HEK293 (cell line): ENCODE results near the gene ACAA2.

Experiments used
- CTCF ChIP-seq: fragments of 450-650 bp; formaldehyde crosslinking; IDR thresholded peaks from 2 replicates; pipeline ENCODE4 v1.5.1; 2016; ENCODE audit warnings: missing biosample characterization, missing genetic modification characterization
- EGR2 ChIP-seq: fragments of 450-650 bp; formaldehyde crosslinking; IDR thresholded peaks from 2 replicates; pipeline ENCODE4 v1.5.1; 2016; ENCODE audit warnings: low read depth, missing biosample characterization, missing genetic modification characterization
- ELK4 ChIP-seq: IDR thresholded peaks from 2 replicates; pipeline ENCODE4 v1.6.1; 2011; ENCODE audit warnings: mild to moderate bottlenecking, low read depth, low read length, borderline replicate concordance
- KLF10 ChIP-seq: fragments of 450-650 bp; IDR thresholded peaks from 2 replicates; pipeline ENCODE4 v1.5.1; 2018; ENCODE audit warnings: missing biosample characterization, mild to moderate bottlenecking, missing genetic modification characterization
- MYNN ChIP-seq: fragments of 450-650 bp; formaldehyde crosslinking; IDR thresholded peaks from 2 replicates; pipeline ENCODE4 v1.5.1; 2016; ENCODE audit warnings: missing biosample characterization, missing genetic modification characterization, borderline replicate concordance
- OSR2 ChIP-seq: fragments of 450-650 bp; formaldehyde crosslinking; IDR thresholded peaks from 2 replicates; pipeline ENCODE4 v1.5.1; 2016; ENCODE audit warnings: missing biosample characterization, missing genetic modification characterization
- PRDM1 ChIP-seq: fragments of 450-650 bp; formaldehyde crosslinking; IDR thresholded peaks from 2 replicates; pipeline ENCODE4; 2016; ENCODE audit warnings: missing biosample characterization, missing genetic modification characterization
- SCRT1 ChIP-seq: fragments of 450-650 bp; formaldehyde crosslinking; IDR thresholded peaks from 2 replicates; pipeline ENCODE4 v1.5.1; 2016; ENCODE audit warnings: missing biosample characterization, missing genetic modification characterization, borderline replicate concordance
- SETDB1 ChIP-seq: IDR thresholded peaks from one replicate; pipeline ENCODE4 v1.6.1; 2017; ENCODE audit warnings: mild to moderate bottlenecking, low read length, moderate library complexity, mixed read lengths; ENCODE audit not compliant: insufficient read length
- SP7 ChIP-seq: fragments of 450-650 bp; formaldehyde crosslinking; IDR thresholded peaks from 2 replicates; pipeline ENCODE4 v1.5.1; 2016; ENCODE audit warnings: missing biosample characterization, missing genetic modification characterization
- ZFHX2 ChIP-seq: fragments of 450-650 bp; formaldehyde crosslinking; conservative IDR thresholded peaks from 2 replicates; pipeline ENCODE4 v1.5.1; 2016; ENCODE audit warnings: missing biosample characterization, missing genetic modification characterization
- ZNF16 ChIP-seq: fragments of 450-650 bp; formaldehyde crosslinking; IDR thresholded peaks from 2 replicates; pipeline ENCODE4 v1.5.1; 2016; ENCODE audit warnings: low read depth, missing biosample characterization, missing genetic modification characterization
- ZNF221 ChIP-seq: fragments of 450-650 bp; formaldehyde crosslinking; IDR thresholded peaks from 2 replicates; pipeline ENCODE4 v1.5.1; 2017; ENCODE audit warnings: missing biosample characterization, missing genetic modification characterization, borderline replicate concordance
- ZNF280C ChIP-seq: fragments of 450-650 bp; formaldehyde crosslinking; IDR thresholded peaks from 2 replicates; pipeline ENCODE4 v1.5.1; 2016; ENCODE audit warnings: missing biosample characterization, missing genetic modification characterization
- ZNF292 ChIP-seq: fragments of 450-650 bp; formaldehyde crosslinking; IDR thresholded peaks from 2 replicates; pipeline ENCODE4 v1.5.1; 2016; ENCODE audit warnings: low read depth, missing biosample characterization, missing genetic modification characterization, borderline replicate concordance
- ZNF398 ChIP-seq: fragments of 450-650 bp; formaldehyde crosslinking; IDR thresholded peaks from 2 replicates; pipeline ENCODE4 v1.5.1; 2017; ENCODE audit warnings: missing biosample characterization, missing genetic modification characterization
- ZNF449 ChIP-seq: fragments of 450-650 bp; formaldehyde crosslinking; IDR thresholded peaks from 2 replicates; pipeline ENCODE4 v1.5.1; 2017; ENCODE audit warnings: missing biosample characterization, mild to moderate bottlenecking, missing genetic modification characterization, moderate library complexity
- ZNF488 ChIP-seq: fragments of 450-650 bp; formaldehyde crosslinking; IDR thresholded peaks from 2 replicates; pipeline ENCODE4 v1.5.1; 2016; ENCODE audit warnings: missing biosample characterization, missing genetic modification characterization
- ZNF571 ChIP-seq: fragments of 450-650 bp; formaldehyde crosslinking; IDR thresholded peaks from 2 replicates; pipeline ENCODE4 v1.5.0; 2017; ENCODE audit warnings: missing biosample characterization, missing genetic modification characterization
- ZNF692 ChIP-seq: fragments of 450-650 bp; formaldehyde crosslinking; IDR thresholded peaks from 2 replicates; pipeline ENCODE4 v1.5.1; 2016; ENCODE audit warnings: missing biosample characterization, missing genetic modification characterization
- ZNF777 ChIP-seq: fragments of 450-650 bp; formaldehyde crosslinking; IDR thresholded peaks from 2 replicates; pipeline ENCODE4 v1.5.1; 2017; ENCODE audit warnings: missing biosample characterization, missing genetic modification characterization, borderline replicate concordance
- ZNF785 ChIP-seq: fragments of 450-650 bp; formaldehyde crosslinking; IDR thresholded peaks from 2 replicates; pipeline ENCODE4 v1.5.1; 2016; ENCODE audit warnings: missing biosample characterization, missing genetic modification characterization
- ZNF791 ChIP-seq: fragments of 450-650 bp; formaldehyde crosslinking; IDR thresholded peaks from 2 replicates; pipeline ENCODE4 v1.5.1; 2016; ENCODE audit warnings: missing biosample characterization, missing genetic modification characterization
- ZNF837 ChIP-seq: fragments of 450-650 bp; formaldehyde crosslinking; IDR thresholded peaks from 2 replicates; pipeline ENCODE4 v1.5.1; 2016; ENCODE audit warnings: missing biosample characterization, missing genetic modification characterization
- ZSCAN16 ChIP-seq: fragments of 450-650 bp; formaldehyde crosslinking; IDR thresholded peaks from 2 replicates; pipeline ENCODE4 v1.5.1; 2016; ENCODE audit warnings: missing biosample characterization, missing genetic modification characterization
- ZSCAN18 ChIP-seq: fragments of 450-650 bp; formaldehyde crosslinking; IDR thresholded peaks from 2 replicates; pipeline ENCODE4 v1.5.1; 2016; ENCODE audit warnings: missing biosample characterization, missing genetic modification characterization

ACAA2 gene

GRCh38 chr18:49813319-49814146 lies at the start of gene ACAA2 (continued):
- TF ChIP-seq ZSCAN18 (tag by site-specific recombination) = 0 out of 2 replicates have a peak, but pooled peaks have one; percentile 13
- no peak for TF ChIP-seq ZNF221
- no peak for TF ChIP-seq ZNF280C (tag by site-specific recombination)
- TF ChIP-seq SCRT1 = no peak; the same call in 1 of the 2 replicates
- TF ChIP-seq ZNF791 = no peak
- TF ChIP-seq ZNF571 (tag by site-specific recombination) = no peak
- TF ChIP-seq ZNF777 = peak; percentile 92
- peak; percentile 86 for TF ChIP-seq SP7 (tag by site-specific recombination)
- peak; percentile 68 for TF ChIP-seq ZNF398 (tag by site-specific recombination)
- peak; percentile 84 for TF ChIP-seq EGR2 (tag by site-specific recombination)
- TF ChIP-seq ZFHX2 (tag by site-specific recombination) = peak; percentile 93
- no peak for TF ChIP-seq ZNF16 (tag by site-specific recombination)
- TF ChIP-seq ZNF449 (tag by site-specific recombination) = 0 out of 2 replicates have a peak, but pooled peaks have one; percentile 20
- TF ChIP-seq ZNF292 (tag by site-specific recombination) = no peak
- TF ChIP-seq ELK4 = no peak
- no peak for TF ChIP-seq ZNF488
- peak; percentile 96 for TF ChIP-seq PRDM1 (tag by site-specific recombination)
- no peak for TF ChIP-seq SETDB1
- TF ChIP-seq KLF10 = peak; percentile 91
- TF ChIP-seq OSR2 (tag by site-specific recombination) = 0 out of 2 replicates have a peak, but pooled peaks have one; percentile 38
- TF ChIP-seq ZSCAN16 (tag by site-specific recombination) = no peak
- no peak for TF ChIP-seq MYNN (tag by site-specific recombination)
- peak; percentile 84; the same call in 1 of the 2 replicates for TF ChIP-seq ZNF692 (tag by site-specific recombination)
- TF ChIP-seq ZNF785 (tag by site-specific recombination) = no peak
- no peak for TF ChIP-seq CTCF (tag by site-specific recombination)
- TF ChIP-seq ZNF837 (tag by site-specific recombination) = 0 out of 2 replicates have a peak, but pooled peaks have one; percentile 15
